ENCODE data around the gene FGD4. TPM values are rescaled to one million over a fixed set of nuclear protein-coding genes. Genes with fewer than 3 reads are reported as not detected.
A peak's percentile ranks its signal among the peaks of the same experiment; 100 is the strongest.
"Not testable (repeated sequence)": the region's sequence is repeated elsewhere in the genome, so short reads cannot be mapped to it uniquely, and the experiment has no call there.

Gene FGD4
- total RNA-seq, 1 experiment from 2014 or later = 39.7 TPM

- ATAC-seq = no peak
- ChIA-PET CTCF (interaction anchor here (0.9 kb wide), 1 partner anchor 152 kb away, joined by 4 read pairs; no protein-coding TSS in a partner anchor), POLR2A (interaction anchor here (0.6 kb wide), 1 partner anchor 95 kb away, joined by 3 read pairs; no protein-coding TSS in a partner anchor)
- Mint-ChIP-seq H3K27me3 (ENCODE audit: low read depth) (no peaks in the 10 kb centered on the region), H3K27ac (peak overlapping the region; percentile 69), H3K4me1 (peaks cover 74% of the 10 kb centered on the region), H3K9me3 (peaks cover 3% of the 10 kb centered on the region; the same call in 1 of the 2 replicates), H3K36me3 (peaks cover 2% of the 10 kb centered on the region; the same call in 1 of the 2 replicates), H3K4me3 (no peak overlapping the region)
- TF ChIP-seq E2F4 (CRISPR knock-in tag; IDR thresholded peaks at IDR 0.05; ENCODE audit: borderline replicate concordance, low read depth) = no peak
- TF ChIP-seq ARID4B (CRISPR knock-in tag; IDR thresholded peaks at IDR 0.05; ENCODE audit: borderline replicate concordance) = no peak
- no peak for TF ChIP-seq NFE2L1 (CRISPR knock-in tag; IDR thresholded peaks at IDR 0.05)
- no peak for TF ChIP-seq ZSCAN18 (CRISPR knock-in tag; IDR thresholded peaks at IDR 0.05)
- no peak for DNase-seq (ENCODE audit: low spot score)
Measured at GRCh38 chr12:32505067-32505945, 105.9 kb downstream of the FGD4 start.

- H3K27ac Mint-ChIP-seq; H3K36me3 Mint-ChIP-seq; DNase-seq (ENCODE audit: low spot score); ATAC-seq; CTCF ChIA-PET; H3K4me3 Mint-ChIP-seq; POLR2A ChIA-PET; H3K27me3 Mint-ChIP-seq (ENCODE audit: low read depth); H3K9me3 Mint-ChIP-seq: not testable (repeated sequence)
- peaks cover 61% of the 10 kb centered on the region for H3K4me1 Mint-ChIP-seq
Measured at GRCh38 chr12:32507096-32507941, 108.0 kb downstream of the FGD4 start.

GRCh38 chr12:32507942-32508320 is 108.6 kb downstream of the FGD4 start:
- no peak overlapping the region for H3K27ac Mint-ChIP-seq
- no peak for DNase-seq (ENCODE audit: low spot score)
- H3K4me3 Mint-ChIP-seq = no peak overlapping the region
- no peaks in the 10 kb centered on the region for H3K27me3 Mint-ChIP-seq (ENCODE audit: low read depth)
- peak; percentile 67 for ATAC-seq
- ChIA-PET POLR2A (no interaction called here), CTCF (no interaction called here)
- peaks cover 61% of the 10 kb centered on the region for H3K4me1 Mint-ChIP-seq
- H3K36me3 Mint-ChIP-seq = peaks cover 2% of the 10 kb centered on the region; the same call in 1 of the 2 replicates
- peaks cover 3% of the 10 kb centered on the region; the same call in 1 of the 2 replicates for H3K9me3 Mint-ChIP-seq
- TF ChIP-seq ZNF416 (CRISPR knock-in tag; IDR thresholded peaks at IDR 0.05) (no peak), ERG (CRISPR knock-in tag; IDR thresholded peaks at IDR 0.05) (no peak), ARID4B (CRISPR knock-in tag; IDR thresholded peaks at IDR 0.05; ENCODE audit: borderline replicate concordance) (no peak), NR1H2 (CRISPR knock-in tag; IDR thresholded peaks at IDR 0.05) (no peak), AFF4 (CRISPR knock-in tag; IDR thresholded peaks at IDR 0.05; ENCODE audit: borderline replicate concordance) (no peak)

All from WTC11 (cell line).